Suprapubic skin (tissue), 4 donors: ENCODE measurements around the gene MT2A.

Source experiments
- CTCF ChIP-seq, 2 donors: fragments of 200-600 bp in 1 of 2; fragments of 450-650 bp in 1 of 2; sonication (generic) in 1 of 2; IDR thresholded peaks; one replicate each; pipeline ENCODE4 v1.5.1; 2016 to 2019; ENCODE audit warnings: antibody characterized with exemption in 2 of 2, mild to moderate bottlenecking in 1 of 2, moderate library complexity in 1 of 2
- EP300 ChIP-seq: sonication (generic); formaldehyde crosslinking; IDR thresholded peaks from one replicate; pipeline ENCODE4 v1.6.1; 2017; ENCODE audit warnings: antibody characterized with exemption
- POLR2A ChIP-seq, 2 donors: fragments of 450-650 bp; IDR thresholded peaks; one replicate each; pipeline ENCODE4 v1.6.1; 2017; ENCODE audit warnings: antibody characterized with exemption in 2 of 2, mild to moderate bottlenecking in 2 of 2, moderate library complexity in 2 of 2
- POLR2AphosphoS5 ChIP-seq, 3 donors: sonication (generic); formaldehyde crosslinking; IDR thresholded peaks; one replicate each; pipeline ENCODE4 v1.6.1; 2017; ENCODE audit warnings: antibody characterized with exemption in 3 of 3

- TF ChIP-seq CTCF (IDR thresholded peaks at IDR 0.05) (no peak), EP300 (no peak), POLR2A (IDR thresholded peaks at IDR 0.05) (no peak), POLR2AphosphoS5 (IDR thresholded peaks at IDR 0.05) (no peak)
Observed at GRCh38 chr16:56610609-56611111, 2.3 kb downstream of the MT2A start.
